ENCODE results near the gene PARD3B.

GRCh38 chr2:204695506-204695905 is 150.2 kb downstream of the PARD3B start:
- no peak for TF ChIP-seq FOSL1 (IDR thresholded peaks at IDR 0.05; ENCODE audit: insufficient read depth, low read depth, low read length)
- no peak for TF ChIP-seq CTCF (IDR thresholded peaks at IDR 0.05; ENCODE audit: control extremely low read depth in 1 of 3, insufficient read depth in 1 of 3, low read depth in 1 of 3, low read length in 3 of 3)
- TF ChIP-seq RFX5 (IDR thresholded peaks at IDR 0.05; ENCODE audit: borderline replicate concordance, low read depth, low read length), result no peak
- TF ChIP-seq ZNF274 (IDR thresholded peaks at IDR 0.05; ENCODE audit: borderline replicate concordance, extremely low read depth, low read length), result no peak
- no peak for TF ChIP-seq POLR2A (IDR thresholded peaks at IDR 0.05; ENCODE audit: control extremely low read depth in 1 of 2, low read depth in 2 of 2, low read length in 2 of 2)
- TF ChIP-seq POLR2AphosphoS5 (IDR thresholded peaks at IDR 0.05; ENCODE audit: low read depth, low read length), result no peak
- no peak for TF ChIP-seq HDAC2 (IDR thresholded peaks at IDR 0.05; ENCODE audit: borderline replicate concordance in 1 of 2, low read depth in 2 of 2, low read length in 2 of 2)
- no peak for TF ChIP-seq EP300 (IDR thresholded peaks at IDR 0.05; ENCODE audit: borderline replicate concordance in 1 of 2, low read depth in 2 of 2, low read length in 2 of 2)
- no peak for TF ChIP-seq PHF8 (conservative IDR thresholded peaks at IDR 0.05; ENCODE audit: low read depth, low read length)
- no peak for TF ChIP-seq ATF2 (IDR thresholded peaks at IDR 0.05; ENCODE audit: low read length)

All from H1 (cell line).